ENCODE data around the gene F2RL1.
"Not testable (repeated sequence)": the region's sequence is repeated elsewhere in the genome, so short reads cannot be mapped to it uniquely, and the experiment has no call there.

Gene F2RL1

DNA sequence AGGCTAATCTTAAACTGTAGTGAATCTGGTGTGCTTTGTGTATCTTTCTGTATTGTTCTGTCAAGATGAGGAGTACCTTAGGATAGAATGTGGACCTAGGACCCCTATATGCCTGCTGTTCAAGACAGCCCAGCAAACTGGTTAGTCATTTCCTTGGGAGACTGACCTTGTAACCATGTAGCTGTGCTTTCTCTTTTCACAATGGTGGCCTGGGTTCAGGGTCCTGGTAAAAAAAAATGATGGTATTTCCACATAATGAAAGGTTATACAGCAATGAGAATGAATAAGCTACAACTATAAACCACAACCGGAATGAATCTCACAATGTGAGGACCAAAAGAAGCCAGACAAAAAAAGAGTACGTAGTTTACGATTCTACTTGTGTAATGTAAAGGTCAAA lies 36.4 kb upstream of the F2RL1 start:
- no peaks in the 10 kb centered on the region for H3K36me3 ChIP-seq

GRCh38 chr5:76787237-76787636 lies 31.6 kb upstream of the F2RL1 start:
- DNase-seq: no peak

More for the DNA sequence above, 36.4 kb upstream of the F2RL1 start:
- H3K4me1 ChIP-seq: no peaks in the 10 kb centered on the region
- H3K4me3 ChIP-seq (ENCODE audit: low read depth, low read length): no peak overlapping the region
- no peaks in the 10 kb centered on the region for H3K9me3 ChIP-seq
- no peak for DNase-seq
- peaks cover 17% of the 10 kb centered on the region for H3K27me3 ChIP-seq
- TF ChIP-seq, protein P1, sequence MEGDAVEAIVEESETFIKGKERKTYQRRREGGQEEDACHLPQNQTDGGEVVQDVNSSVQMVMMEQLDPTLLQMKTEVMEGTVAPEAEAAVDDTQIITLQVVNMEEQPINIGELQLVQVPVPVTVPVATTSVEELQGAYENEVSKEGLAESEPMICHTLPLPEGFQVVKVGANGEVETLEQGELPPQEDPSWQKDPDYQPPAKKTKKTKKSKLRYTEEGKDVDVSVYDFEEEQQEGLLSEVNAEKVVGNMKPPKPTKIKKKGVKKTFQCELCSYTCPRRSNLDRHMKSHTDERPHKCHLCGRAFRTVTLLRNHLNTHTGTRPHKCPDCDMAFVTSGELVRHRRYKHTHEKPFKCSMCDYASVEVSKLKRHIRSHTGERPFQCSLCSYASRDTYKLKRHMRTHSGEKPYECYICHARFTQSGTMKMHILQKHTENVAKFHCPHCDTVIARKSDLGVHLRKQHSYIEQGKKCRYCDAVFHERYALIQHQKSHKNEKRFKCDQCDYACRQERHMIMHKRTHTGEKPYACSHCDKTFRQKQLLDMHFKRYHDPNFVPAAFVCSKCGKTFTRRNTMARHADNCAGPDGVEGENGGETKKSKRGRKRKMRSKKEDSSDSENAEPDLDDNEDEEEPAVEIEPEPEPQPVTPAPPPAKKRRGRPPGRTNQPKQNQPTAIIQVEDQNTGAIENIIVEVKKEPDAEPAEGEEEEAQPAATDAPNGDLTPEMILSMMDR (IDR thresholded peaks at IDR 0.05; ENCODE audit: low read depth, low read length): no peak

GRCh38 chr5:76788362-76788761 lies 30.5 kb upstream of the F2RL1 start:
- no peaks in the 10 kb centered on the region for H3K4me1 ChIP-seq
- H3K36me3 ChIP-seq: no peaks in the 10 kb centered on the region
- H3K9me3 ChIP-seq: no peaks in the 10 kb centered on the region
- no peak for DNase-seq
- H3K4me3 ChIP-seq (ENCODE audit: low read depth, low read length): no peak overlapping the region
- H3K27me3 ChIP-seq: peaks cover 3% of the 10 kb centered on the region
- TF ChIP-seq, protein P1 (IDR thresholded peaks at IDR 0.05; ENCODE audit: low read depth, low read length): no peak

More at GRCh38 chr5:76787237-76787636, 31.6 kb upstream of the F2RL1 start:
- Histone ChIP-seq H3K9me3 (no peaks in the 10 kb centered on the region), H3K4me3 (ENCODE audit: low read depth, low read length) (no peak overlapping the region), H3K36me3 (no peaks in the 10 kb centered on the region), H3K4me1 (no peaks in the 10 kb centered on the region), H3K27me3 (peaks cover 12% of the 10 kb centered on the region)
- TF ChIP-seq, protein P1 (IDR thresholded peaks at IDR 0.05; ENCODE audit: low read depth, low read length): no peak

GRCh38 chr5:76789275-76789674 lies 29.6 kb upstream of the F2RL1 start:
- H3K36me3 ChIP-seq; DNase-seq; H3K27me3 ChIP-seq; H3K4me3 ChIP-seq (ENCODE audit: low read depth, low read length); H3K9me3 ChIP-seq; H3K4me1 ChIP-seq: not testable (repeated sequence)

DNA sequence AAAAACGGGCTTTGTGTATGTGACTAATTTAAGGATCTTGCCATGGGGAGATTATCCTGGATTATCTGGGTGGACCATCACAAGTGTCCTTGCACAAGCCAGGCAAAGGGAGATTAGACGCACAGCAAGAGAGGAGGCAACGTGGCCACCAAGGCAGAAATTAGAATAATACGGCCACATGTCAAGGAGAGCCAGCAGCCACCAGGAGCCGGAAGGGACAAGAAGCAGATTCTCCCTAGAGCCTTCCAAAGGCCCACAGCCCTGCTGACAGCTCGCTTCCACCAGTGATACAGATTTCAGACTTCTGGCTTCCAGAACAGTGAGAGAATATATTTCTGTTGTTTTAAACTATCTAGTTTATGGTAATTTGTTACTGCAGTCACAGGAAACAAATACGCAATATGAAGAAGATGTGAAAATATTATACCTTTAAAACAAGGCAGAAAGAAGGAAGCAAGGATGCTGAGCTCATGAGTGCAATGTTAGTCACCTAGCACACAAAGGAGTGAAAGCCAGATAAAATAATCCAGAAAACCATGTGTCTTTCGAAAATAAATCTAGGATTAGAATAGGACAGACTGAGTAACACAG lies 28.7 kb upstream of the F2RL1 start:
- TF ChIP-seq, protein P1 (IDR thresholded peaks at IDR 0.05; ENCODE audit: low read depth, low read length): no peak
- no peaks in the 10 kb centered on the region for H3K36me3 ChIP-seq
- no peak overlapping the region for H3K4me3 ChIP-seq (ENCODE audit: low read depth, low read length)
- H3K27me3 ChIP-seq: no peaks in the 10 kb centered on the region
- DNase-seq: no peak
- H3K9me3 ChIP-seq: no peaks in the 10 kb centered on the region
- no peaks in the 10 kb centered on the region for H3K4me1 ChIP-seq

- Histone ChIP-seq H3K27me3 (no peaks in the 10 kb centered on the region), H3K4me1 (no peaks in the 10 kb centered on the region), H3K36me3 (no peaks in the 10 kb centered on the region), H3K9me3 (no peaks in the 10 kb centered on the region), H3K4me3 (ENCODE audit: low read depth, low read length) (no peak overlapping the region)
- no peak for DNase-seq
- TF ChIP-seq, protein P1 (IDR thresholded peaks at IDR 0.05; ENCODE audit: low read depth, low read length): no peak
Observed at GRCh38 chr5:76790632-76791290, 28.1 kb upstream of the F2RL1 start.

Data from BE2C (cell line).